H54 (cell line): ENCODE measurements around the gene SMC6.

ENCODE experiments used
- DNase-seq: peaks from one replicate; pipeline ENCODE4 v3.0.0; 2011; ENCODE audit warnings: low spot score, mixed read lengths; ENCODE audit not compliant: insufficient read length
- FAIRE-seq: peaks from 3 replicates; lab custom pipeline; 2011; peaks lifted over from hg19 to GRCh38; lab: Jason Lieb, UNC
- POLR2A ChIP-seq: IDR thresholded peaks from 2 replicates; pipeline ENCODE4 v1.6.1; 2011; ENCODE audit warnings: low read depth, mild to moderate bottlenecking, low read length

SMC6 gene

GRCh38 chr2:17616405-17616804 lies 137.2 kb downstream of the SMC6 start:
- no peak for TF ChIP-seq POLR2A
- FAIRE-seq (no peak), DNase-seq (no peak)

GRCh38 chr2:17615728-17616351 lies 137.8 kb downstream of the SMC6 start:
- FAIRE-seq (no peak), DNase-seq (no peak)
- no peak for TF ChIP-seq POLR2A

GRCh38 chr2:17615147-17615546 lies 138.5 kb downstream of the SMC6 start:
- no peak for TF ChIP-seq POLR2A
- no peak for DNase-seq
- no peak for FAIRE-seq

- DNase-seq (no peak), FAIRE-seq (no peak)
- TF ChIP-seq POLR2A: no peak
These were observed 139.3 kb downstream of the SMC6 start for GRCh38 chr2:17614174-17614930.
